Measurements from ENCODE around the gene PLA2G12A. TPM values are rescaled to one million over a fixed set of nuclear protein-coding genes. Genes with fewer than 3 reads are reported as not detected.
A peak's percentile ranks its signal among the peaks of the same experiment; 100 is the strongest.

Gene PLA2G12A
- 5.7 and 7.7 TPM in 2 replicates for total RNA-seq

GRCh38 chr4:109729718-109730618 is at the start of gene PLA2G12A:
Gene PLA2G12A (minus strand): TSS chr4:109730070. CDS start chr4:109729809, 261 bp downstream.
- peak; percentile 56 to 76 for DNase-seq (ENCODE audit: low read depth in 2 of 2)

GRCh38 chr4:109764789-109765402 is 35.0 kb upstream of the PLA2G12A start:
- no peak for DNase-seq (ENCODE audit: low read depth in 2 of 2)

GRCh38 chr4:109764376-109764775 is 34.5 kb upstream of the PLA2G12A start:
- DNase-seq (ENCODE audit: low read depth in 2 of 2) = no peak

- DNase-seq (ENCODE audit: low read depth in 2 of 2) = no peak
Measured at GRCh38 chr4:109760682-109761081, 30.8 kb upstream of the PLA2G12A start.

- no peak for DNase-seq (ENCODE audit: low read depth in 2 of 2)
Measured at GRCh38 chr4:109755656-109756055, 25.8 kb upstream of the PLA2G12A start.

GRCh38 chr4:109754093-109754857 is 24.4 kb upstream of the PLA2G12A start:
- no peak for DNase-seq (ENCODE audit: low read depth in 2 of 2)

GRCh38 chr4:109752525-109752924 is 22.7 kb upstream of the PLA2G12A start:
- DNase-seq (ENCODE audit: low read depth in 2 of 2) = no peak

- DNase-seq (ENCODE audit: low read depth in 2 of 2) = no peak
Measured at GRCh38 chr4:109751852-109752251, 22.0 kb upstream of the PLA2G12A start.

- DNase-seq (ENCODE audit: low read depth in 2 of 2) = no peak
Measured at GRCh38 chr4:109750652-109751244, 20.9 kb upstream of the PLA2G12A start.

GRCh38 chr4:109749388-109750082 is 19.7 kb upstream of the PLA2G12A start:
- no peak for DNase-seq (ENCODE audit: low read depth in 2 of 2)

GRCh38 chr4:109748114-109748513 is 18.2 kb upstream of the PLA2G12A start:
- no peak for DNase-seq (ENCODE audit: low read depth in 2 of 2)

GRCh38 chr4:109746728-109747127 is 16.9 kb upstream of the PLA2G12A start:
- no peak for DNase-seq (ENCODE audit: low read depth in 2 of 2)

GRCh38 chr4:109745830-109746229 is 16.0 kb upstream of the PLA2G12A start:
- DNase-seq (ENCODE audit: low read depth in 2 of 2) = no peak

- DNase-seq (ENCODE audit: low read depth in 2 of 2) = no peak
Measured at GRCh38 chr4:109739547-109739946, 9.7 kb upstream of the PLA2G12A start.

GRCh38 chr4:109738104-109738872 is 8.4 kb upstream of the PLA2G12A start:
- DNase-seq (ENCODE audit: low read depth in 2 of 2) = no peak

GRCh38 chr4:109735566-109736365 is 5.9 kb upstream of the PLA2G12A start:
- DNase-seq (ENCODE audit: low read depth in 2 of 2) = peak in 1 of 2 donors; percentile 6

GRCh38 chr4:109733728-109734127 is 3.9 kb upstream of the PLA2G12A start:
- DNase-seq (ENCODE audit: low read depth in 2 of 2) = no peak

- no peak for DNase-seq (ENCODE audit: low read depth in 2 of 2)
Measured at GRCh38 chr4:109730619-109731545, 1.0 kb upstream of the PLA2G12A start.

Data from lung microvascular endothelial cell (primary cell).